SU-DHL-6 (cell line): Measurements from ENCODE around the gene DHX58.

ENCODE experiments used
- H2AFZ ChIP-seq: fragments of 200-600 bp; sonication (generic); 2 replicates; pipeline ENCODE4 v1.6.1; 2014; ENCODE audit warnings: low read depth, mild to moderate bottlenecking, moderate library complexity, mixed read lengths, antibody characterized with exemption, low read length; ENCODE audit not compliant: severe bottlenecking
- H3F3A ChIP-seq: fragments of 200-600 bp; shearing (Covaris generic); 2 replicates; pipeline ENCODE4 v1.6.0; 2016; ENCODE audit warnings: antibody characterized with exemption, mild to moderate bottlenecking; ENCODE audit not compliant: insufficient read depth
- H3K27ac ChIP-seq: fragments of 200-600 bp; sonication (generic); 2 replicates; pipeline ENCODE4 v1.5.1; 2016; ENCODE audit warnings: low read depth, mild to moderate bottlenecking, low read length, moderate library complexity, mixed read lengths
- H3K27me3 ChIP-seq: fragments of 200-600 bp; sonication (generic), shearing (Covaris generic); 2 replicates; pipeline ENCODE4 v1.6.0; 2014; ENCODE audit warnings: mild to moderate bottlenecking, low read length
- H3K36me3 ChIP-seq: fragments of 200-600 bp; sonication (generic); 2 replicates; pipeline ENCODE4 v1.6.1; 2014; ENCODE audit warnings: mild to moderate bottlenecking, low read length, mixed read lengths
- H3K4me2 ChIP-seq: fragments of 300-600, 200-600 bp; shearing (Covaris generic), sonication (generic); 2 replicates; pipeline ENCODE4 v1.6.0; 2014; ENCODE audit warnings: low read length, low read depth, mild to moderate bottlenecking; ENCODE audit not compliant: poor library complexity, severe bottlenecking
- H3K4me3 ChIP-seq: fragments of 200-600 bp; sonication (generic); 2 replicates; pipeline ENCODE4 v1.5.1; 2014; ENCODE audit warnings: antibody characterized with exemption, low read length, mild to moderate bottlenecking, mixed read lengths; ENCODE audit not compliant: insufficient read depth, poor library complexity, severe bottlenecking
- H3K79me2 ChIP-seq: fragments of 200-600 bp; sonication (generic); 2 replicates; pipeline ENCODE4 v1.6.1; 2014; ENCODE audit warnings: mild to moderate bottlenecking, low read length, moderate library complexity; ENCODE audit not compliant: insufficient read depth
- H3K9ac ChIP-seq: fragments of 200-600 bp; sonication (generic); 2 replicates; pipeline ENCODE4 v1.7.0; 2014; ENCODE audit warnings: mild to moderate bottlenecking, low read length
- H3K9me2 ChIP-seq: fragments of 200-600 bp; sonication (generic); replicated peaks from 2 replicates; pipeline ENCODE4 v1.6.1; 2014; ENCODE audit warnings: low read length; ENCODE audit not compliant: insufficient read depth
- H3K9me3 ChIP-seq: fragments of 200-600 bp; sonication (generic); 2 replicates; pipeline ENCODE4 v1.6.1; 2014; ENCODE audit warnings: low read length, mixed read lengths; ENCODE audit not compliant: insufficient read depth
- H4K20me1 ChIP-seq: fragments of 200-600 bp; sonication (generic); 2 replicates; pipeline ENCODE4 v1.6.1; 2014; ENCODE audit warnings: low read depth, mild to moderate bottlenecking, antibody characterized with exemption, low read length, moderate library complexity, mixed read lengths
- CTCF ChIP-seq: fragments of 200-600 bp; sonication (generic); IDR thresholded peaks from one replicate; pipeline ENCODE4 v1.5.1; 2017; ENCODE audit warnings: antibody characterized with exemption, mild to moderate bottlenecking, low read length, moderate library complexity; ENCODE audit not compliant: insufficient read depth, poor library complexity, severe bottlenecking
- EZH2phosphoT487 ChIP-seq: fragments of 200-600 bp; sonication (generic), shearing (Covaris generic); conservative IDR thresholded peaks from 2 replicates; pipeline ENCODE4 v1.6.1; 2018; ENCODE audit warnings: mild to moderate bottlenecking, antibody characterized with exemption, low read length, moderate library complexity, mixed read lengths

The DHX58 gene

GRCh38 chr17:42077755-42078154 is 34.8 kb downstream of the DHX58 start:
- Histone ChIP-seq H3K9me3 (no peaks in the 10 kb centered on the region), H3K27me3 (no peaks in the 10 kb centered on the region), H3F3A (no peaks in the 10 kb centered on the region), H4K20me1 (no peaks in the 10 kb centered on the region), H3K9me2 (no peaks in the 10 kb centered on the region), H3K4me3 (no peak overlapping the region), H3K79me2 (no peaks in the 10 kb centered on the region), H3K4me2 (no peak overlapping the region), H3K9ac (no peak overlapping the region), H2AFZ (no peak overlapping the region), H3K36me3 (no peaks in the 10 kb centered on the region), H3K27ac (no peak overlapping the region)
- TF ChIP-seq CTCF (no peak), EZH2phosphoT487 (no peak)

DNA sequence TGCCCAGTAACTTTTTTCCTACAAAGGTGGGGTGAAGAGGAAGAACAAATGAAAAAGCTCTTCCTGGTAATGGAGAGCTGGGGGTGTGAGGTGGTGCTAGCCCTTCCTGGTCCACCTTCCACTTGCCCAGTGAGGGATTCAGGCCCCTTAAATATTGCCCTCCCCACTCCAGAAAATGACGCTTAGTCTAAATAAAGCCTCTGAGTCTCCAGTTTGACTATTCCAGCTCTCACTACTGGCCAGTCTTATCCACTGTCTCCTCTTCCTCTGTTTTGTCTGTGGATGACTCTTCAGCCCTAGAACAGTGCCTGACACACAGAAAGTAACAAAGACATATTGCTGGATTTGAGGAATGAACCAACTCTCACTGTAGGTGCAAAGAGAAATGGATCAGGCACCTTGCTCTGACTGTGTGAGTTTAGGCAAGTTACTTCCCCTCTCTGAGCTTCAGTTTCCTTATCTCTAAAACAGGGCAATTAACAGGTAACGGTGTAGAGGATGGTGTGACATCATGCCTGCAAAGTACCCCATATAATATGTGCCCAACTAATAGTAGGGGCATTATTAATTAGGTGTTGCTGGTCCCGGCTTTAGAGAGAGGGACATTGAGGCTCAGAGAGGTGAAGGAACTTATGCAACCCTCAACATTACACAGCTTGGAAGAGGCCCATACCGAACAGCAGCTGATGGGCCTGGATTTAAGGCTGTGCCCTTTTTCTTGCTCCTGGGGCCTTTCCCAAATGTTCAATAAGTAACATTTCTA is 35.5 kb downstream of the DHX58 start:
- Histone ChIP-seq H3F3A (no peaks in the 10 kb centered on the region), H3K4me3 (no peak overlapping the region), H3K27me3 (no peaks in the 10 kb centered on the region), H3K9me2 (no peaks in the 10 kb centered on the region), H2AFZ (no peak overlapping the region), H3K27ac (no peak overlapping the region), H3K79me2 (no peaks in the 10 kb centered on the region), H4K20me1 (no peaks in the 10 kb centered on the region), H3K9me3 (no peaks in the 10 kb centered on the region), H3K36me3 (no peaks in the 10 kb centered on the region), H3K4me2 (no peak overlapping the region), H3K9ac (no peak overlapping the region)
- no peak for TF ChIP-seq EZH2phosphoT487
- no peak for TF ChIP-seq CTCF

DNA sequence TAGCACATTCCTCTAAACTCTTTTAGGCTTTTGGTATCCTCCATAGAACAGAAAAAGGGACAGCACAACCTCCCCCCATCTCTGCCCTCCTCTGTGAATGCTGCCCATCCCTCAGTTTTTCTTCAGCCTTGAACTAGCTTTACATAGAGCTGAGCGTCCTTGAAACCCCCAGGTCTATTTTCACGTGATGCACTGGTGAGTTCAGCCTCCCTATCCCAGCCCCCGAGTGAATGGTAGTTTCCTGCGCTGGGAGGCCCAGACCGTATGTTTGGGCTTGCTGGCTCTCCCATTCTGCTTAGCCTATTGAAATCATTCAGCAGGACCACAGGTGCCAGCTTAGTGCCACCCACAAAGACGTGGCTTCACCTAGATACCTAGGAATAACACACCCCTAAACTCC is 36.7 kb downstream of the DHX58 start:
- Histone ChIP-seq H3F3A (no peaks in the 10 kb centered on the region), H3K36me3 (no peaks in the 10 kb centered on the region), H3K9me3 (no peaks in the 10 kb centered on the region), H4K20me1 (no peaks in the 10 kb centered on the region), H3K9ac (no peak overlapping the region), H3K9me2 (no peaks in the 10 kb centered on the region), H3K27me3 (no peaks in the 10 kb centered on the region), H3K4me2 (no peak overlapping the region), H3K4me3 (no peak overlapping the region), H3K27ac (no peak overlapping the region), H3K79me2 (no peaks in the 10 kb centered on the region), H2AFZ (no peak overlapping the region)
- no peak for TF ChIP-seq CTCF
- TF ChIP-seq EZH2phosphoT487: no peak
